Measurements from ENCODE around the gene NFRKB.
A peak's percentile ranks its signal among the peaks of the same experiment; 100 is the strongest.

The NFRKB gene

DNA sequence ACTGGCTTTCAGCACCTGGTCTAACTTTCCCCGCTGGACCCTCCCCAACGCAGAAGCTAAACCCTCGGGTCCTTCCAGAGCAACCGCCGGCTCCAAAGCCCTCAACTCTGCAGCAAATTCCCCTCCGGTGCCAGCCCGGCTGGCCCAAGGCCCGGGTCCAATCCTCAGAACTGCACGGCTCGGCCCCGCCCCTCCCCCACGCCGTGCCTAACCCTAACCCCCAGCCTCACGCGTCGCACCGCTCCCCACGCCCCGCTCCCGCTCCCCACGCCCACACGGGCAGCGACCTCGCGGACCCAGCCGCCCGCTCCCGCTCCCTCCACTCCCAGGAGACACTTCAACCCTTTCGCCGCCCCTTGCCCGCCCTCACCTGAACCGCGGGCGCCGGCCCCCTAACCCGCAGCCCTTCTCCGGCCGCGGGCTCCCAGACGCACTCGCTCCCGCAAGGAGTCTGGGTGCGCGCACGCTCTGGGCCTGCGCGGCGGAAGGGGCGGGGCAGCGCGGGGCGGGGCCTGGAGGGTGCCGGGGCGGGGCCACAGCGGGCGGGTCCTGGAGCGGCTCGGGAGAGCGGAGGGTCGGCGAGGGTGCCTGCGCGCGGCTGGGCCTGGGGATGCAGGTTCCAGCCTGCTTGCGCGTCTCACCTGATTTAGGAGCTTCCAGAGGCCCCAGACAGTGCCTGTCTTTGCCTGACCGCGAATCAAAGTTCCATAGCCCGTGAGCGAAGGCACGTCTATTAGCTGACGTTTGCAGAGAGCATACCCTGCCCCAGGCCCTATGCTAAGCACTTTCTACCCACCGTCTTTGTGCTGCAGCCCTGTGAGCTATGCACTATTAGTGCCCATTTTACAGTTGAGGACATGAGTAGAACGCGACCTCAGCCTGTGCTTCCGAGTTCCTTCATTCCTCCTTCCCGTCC is at the start of gene NFRKB:
TSS of gene NFRKB (minus strand) at position 453 of the 916 bp plus-strand sequence. CDS start 2,729 bp downstream, outside the sequence.
- DNase-seq (ENCODE audit: low spot score) = peak; percentile 96

DNA sequence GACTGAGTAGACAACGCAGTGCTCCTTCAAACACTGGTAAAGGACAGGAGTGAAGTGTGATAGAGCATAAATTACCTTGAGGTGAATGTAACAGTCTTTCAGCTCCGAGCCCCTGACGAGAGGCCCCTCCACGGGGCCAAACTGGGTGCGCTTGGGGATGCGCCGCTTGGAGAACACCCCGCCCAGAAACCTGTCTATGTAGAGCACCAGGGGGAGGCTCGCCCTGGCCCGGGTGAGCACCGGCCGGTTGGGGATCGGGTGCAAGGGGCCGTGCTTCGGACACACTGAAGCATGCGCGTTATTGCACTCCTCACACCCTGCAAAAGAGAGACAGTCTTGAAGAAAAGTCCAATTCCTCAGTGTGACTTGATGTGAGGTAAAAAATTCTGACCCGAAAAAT is 49.3 kb upstream of the NFRKB start:
- no peak for DNase-seq (ENCODE audit: low spot score)

DNA sequence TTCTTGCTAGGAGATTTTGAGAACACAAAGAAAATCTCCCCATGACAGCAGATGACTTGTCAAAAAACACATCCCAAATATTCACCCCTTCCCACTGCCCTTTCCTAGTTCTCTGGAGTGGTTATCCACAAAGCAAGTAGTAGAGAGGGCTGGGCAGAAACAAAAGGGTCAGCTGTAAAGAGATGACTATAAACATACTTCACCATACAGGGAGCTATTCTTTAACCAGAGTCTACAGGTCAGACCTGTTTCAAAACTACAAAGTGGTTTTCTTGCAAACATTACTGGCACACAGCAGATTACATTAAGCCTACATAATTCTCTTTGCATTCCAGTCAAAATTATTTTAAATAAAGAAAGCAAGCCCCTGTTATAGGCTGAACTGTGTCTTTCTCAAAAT is 47.7 kb upstream of the NFRKB start:
- DNase-seq (ENCODE audit: low spot score) = no peak

DNA sequence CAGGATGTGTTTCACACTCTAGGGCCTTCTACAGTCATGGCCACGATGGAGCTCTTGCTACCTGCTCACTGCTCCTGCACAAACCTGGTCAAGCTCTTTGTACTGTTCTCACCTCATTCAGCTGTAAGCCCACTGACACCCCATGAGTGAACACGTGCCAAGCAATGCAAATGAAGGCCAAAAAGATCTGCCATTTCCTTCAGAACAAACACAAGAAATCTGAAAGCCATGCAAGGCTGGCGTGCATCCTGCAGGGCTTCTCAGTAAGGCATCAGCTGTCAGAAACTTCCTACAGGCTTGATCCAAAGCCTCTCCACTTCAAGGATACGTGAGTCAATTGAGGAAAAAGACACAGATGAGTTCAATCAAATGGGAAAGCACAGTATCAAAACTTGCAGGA is 44.1 kb upstream of the NFRKB start:
- DNase-seq (ENCODE audit: low spot score) = no peak

DNA sequence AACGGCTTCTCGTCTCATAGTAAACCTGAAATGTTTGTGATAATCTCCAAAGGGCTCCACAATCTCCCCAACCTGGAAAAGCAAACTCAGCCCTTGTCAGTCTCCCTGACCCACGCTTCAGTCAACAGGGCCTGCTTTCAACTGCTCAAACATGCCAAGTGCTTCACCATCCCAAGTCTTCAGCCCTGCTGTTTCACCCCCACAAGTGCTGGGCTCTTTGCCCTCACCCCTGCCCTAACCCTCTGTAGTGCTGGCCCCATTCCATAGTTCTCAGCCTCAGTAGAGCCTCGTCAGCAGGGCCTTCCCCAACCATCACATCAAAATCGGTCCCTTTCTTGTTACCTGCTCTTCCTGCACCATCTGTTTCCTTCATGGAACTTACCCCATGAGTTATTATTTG is 43.4 kb upstream of the NFRKB start:
- no peak for DNase-seq (ENCODE audit: low spot score)

DNA sequence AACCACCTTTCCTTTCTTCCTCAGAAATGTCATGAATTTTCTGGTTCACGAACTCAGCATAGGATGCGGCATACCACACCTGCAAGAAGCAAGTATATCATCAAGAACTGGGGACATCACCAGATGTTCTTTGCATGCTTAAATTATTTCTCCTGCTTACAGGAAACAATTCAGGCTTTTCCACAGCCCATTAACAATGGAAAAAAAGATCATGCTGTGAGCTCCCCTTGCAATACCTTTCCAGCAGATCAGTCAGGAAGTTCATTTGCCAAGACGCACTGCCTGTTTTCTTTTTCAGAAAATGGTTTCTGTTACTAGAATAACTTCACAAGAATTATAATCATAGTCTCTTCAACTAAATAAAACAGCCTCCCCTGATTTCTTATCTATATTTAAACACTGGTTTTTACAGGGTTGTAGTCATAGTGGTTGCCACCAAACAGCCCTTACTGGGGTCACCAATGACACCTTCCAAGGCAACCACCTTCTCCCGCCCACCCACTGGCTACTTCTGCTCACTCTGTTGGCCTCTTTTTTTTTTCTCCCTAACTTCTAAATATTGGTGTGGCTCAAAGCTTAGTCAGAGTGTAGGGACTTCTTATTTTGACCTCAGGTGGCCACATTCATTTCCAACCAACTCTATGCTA is 42.3 kb upstream of the NFRKB start:
- no peak for DNase-seq (ENCODE audit: low spot score)

DNA sequence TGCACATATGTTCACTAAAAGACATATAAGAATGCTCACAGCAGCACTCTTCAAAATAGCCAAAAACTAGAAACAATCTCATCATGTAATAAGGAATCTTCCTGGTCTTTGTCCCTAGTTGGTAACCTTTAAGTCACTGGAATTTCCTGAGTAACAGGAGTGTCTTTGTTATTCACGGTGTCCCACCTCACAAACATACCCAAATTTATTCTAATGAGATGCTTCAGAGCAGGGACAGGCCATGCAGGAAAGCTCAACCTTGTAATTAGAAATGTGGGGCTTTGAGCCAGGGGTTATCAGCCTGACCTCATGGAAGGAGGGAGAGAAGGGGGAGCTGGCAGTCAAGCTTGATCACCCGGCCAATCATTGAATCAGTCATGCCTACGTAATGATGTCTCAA is 40.3 kb upstream of the NFRKB start:
- DNase-seq (ENCODE audit: low spot score) = no peak

DNA sequence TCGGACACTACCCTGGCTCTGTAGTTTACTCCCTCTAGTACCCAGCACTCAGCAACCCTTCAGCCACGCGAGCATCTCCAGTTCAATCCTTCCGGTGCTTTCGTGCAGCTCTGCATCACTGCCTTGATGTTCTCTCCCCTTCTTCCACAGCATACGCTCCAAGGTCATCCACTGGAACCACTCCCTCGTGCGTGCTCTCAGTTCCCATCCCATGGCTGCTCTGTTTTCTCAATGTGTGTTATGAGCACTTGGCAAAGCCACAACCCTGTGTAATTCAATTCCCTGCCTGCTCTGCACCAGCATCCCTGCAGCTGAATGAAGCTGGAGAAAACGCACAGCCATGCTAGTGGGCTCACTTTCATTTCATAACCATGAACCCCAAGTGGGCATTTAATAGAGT is 38.5 kb upstream of the NFRKB start:
- no peak for DNase-seq (ENCODE audit: low spot score)

DNA sequence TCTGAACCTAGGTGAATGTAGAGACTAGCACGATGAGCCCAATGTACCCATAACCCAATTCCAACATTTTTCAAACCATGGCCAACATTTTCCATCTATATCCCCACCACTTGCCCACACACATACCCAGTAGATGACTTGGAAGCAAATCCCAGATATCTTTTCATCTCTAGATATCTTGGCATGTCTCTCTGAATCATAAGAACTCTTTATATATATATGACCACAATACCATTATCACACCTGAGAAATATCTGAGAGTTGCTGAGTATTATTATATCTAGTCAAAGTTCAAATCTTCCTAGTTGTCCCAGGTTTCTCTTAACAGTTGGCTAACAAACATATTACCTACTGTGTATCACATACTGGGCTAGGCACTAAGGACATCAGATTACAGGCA is 37.9 kb upstream of the NFRKB start:
- DNase-seq (ENCODE audit: low spot score) = no peak

DNA sequence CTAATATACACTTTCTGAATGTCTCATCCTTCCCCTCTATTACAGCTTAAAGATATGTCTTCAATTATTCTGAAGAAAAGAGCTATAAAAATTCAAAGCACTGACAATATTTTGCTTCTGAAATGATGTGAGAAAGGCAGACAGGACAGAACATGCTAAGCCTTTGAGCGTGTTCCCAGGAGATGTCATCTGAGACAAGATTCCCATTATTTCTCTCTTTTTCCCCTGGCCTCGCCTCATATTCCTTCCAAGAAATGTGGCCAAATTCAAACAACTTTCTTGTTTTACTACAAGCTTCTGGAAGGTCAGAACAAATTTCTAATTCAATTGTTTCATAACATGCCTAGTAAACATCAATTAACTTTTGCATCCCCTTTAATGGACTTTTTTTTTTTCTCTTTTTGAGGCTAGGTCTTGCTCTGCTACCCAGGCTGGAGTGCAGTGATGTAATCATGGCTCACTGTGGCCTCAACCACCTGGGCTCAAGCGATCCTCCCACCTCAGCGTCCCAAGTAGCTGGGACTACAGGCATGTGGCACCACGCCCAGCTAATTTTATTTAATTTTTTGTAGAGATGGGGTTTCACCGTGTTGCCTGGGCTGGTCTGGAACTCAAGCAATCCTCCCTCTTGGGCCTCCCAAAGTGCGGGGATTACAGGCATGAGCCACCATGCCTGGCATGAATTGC is 37.1 kb upstream of the NFRKB start:
- no peak for DNase-seq (ENCODE audit: low spot score)

DNA sequence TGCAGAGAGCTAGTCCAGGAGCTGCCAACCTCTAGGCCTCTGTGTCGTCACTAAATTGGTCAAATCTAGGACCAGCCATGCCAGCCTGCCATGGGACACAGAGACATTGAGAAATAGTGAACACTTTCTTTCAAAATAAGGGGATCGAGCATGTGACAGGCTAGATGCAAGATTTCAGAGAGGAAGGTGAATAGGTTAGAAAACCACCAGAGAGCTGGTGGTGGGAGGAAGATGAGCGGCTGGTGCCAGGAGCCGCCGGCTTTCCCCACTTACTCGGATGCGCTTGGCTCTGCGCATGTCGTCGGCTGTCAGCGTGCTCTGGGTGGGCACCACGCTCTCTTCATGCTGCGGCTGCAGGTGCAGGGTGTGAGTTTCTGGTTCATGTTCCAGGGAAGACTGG is 35.4 kb upstream of the NFRKB start:
- no peak for DNase-seq (ENCODE audit: low spot score)

DNA sequence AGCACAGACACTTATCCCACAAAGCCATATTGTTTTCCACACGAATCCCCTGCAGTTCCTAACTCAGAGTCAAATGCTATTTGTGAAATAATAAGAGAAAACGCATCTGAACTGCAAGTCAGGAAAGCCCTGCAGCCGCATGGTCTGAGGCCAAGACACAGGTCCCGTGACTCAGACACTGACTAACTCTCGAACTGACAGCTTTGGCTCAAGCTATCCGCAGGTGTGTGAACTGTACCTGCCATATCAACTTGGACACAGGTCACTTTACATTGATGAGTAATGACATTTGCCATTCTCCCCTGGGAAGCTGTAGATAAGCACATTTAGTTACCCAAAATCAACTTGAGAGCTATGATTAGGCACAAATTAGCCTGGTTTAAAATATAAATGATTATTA is 34.9 kb upstream of the NFRKB start:
- DNase-seq (ENCODE audit: low spot score) = no peak

DNA sequence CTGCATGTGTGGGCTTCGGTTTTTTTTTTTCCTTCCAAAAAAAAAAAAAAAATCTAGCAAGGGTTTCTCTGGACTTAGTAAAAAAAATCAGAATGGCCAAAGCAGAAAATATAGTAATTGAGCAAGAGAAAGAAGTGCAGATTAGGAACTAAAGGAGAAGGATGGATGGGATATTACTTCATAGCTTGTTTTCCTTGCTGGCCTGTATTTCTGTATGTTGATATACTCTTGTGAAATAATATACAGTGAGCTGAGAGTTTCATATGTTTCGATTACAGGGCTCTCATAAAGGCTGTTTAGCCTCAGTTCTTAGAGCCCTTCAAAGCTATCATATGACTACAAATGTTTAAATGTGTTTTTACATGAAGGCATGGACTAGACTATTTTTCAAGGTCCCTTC is 34.3 kb upstream of the NFRKB start:
- no peak for DNase-seq (ENCODE audit: low spot score)

DNA sequence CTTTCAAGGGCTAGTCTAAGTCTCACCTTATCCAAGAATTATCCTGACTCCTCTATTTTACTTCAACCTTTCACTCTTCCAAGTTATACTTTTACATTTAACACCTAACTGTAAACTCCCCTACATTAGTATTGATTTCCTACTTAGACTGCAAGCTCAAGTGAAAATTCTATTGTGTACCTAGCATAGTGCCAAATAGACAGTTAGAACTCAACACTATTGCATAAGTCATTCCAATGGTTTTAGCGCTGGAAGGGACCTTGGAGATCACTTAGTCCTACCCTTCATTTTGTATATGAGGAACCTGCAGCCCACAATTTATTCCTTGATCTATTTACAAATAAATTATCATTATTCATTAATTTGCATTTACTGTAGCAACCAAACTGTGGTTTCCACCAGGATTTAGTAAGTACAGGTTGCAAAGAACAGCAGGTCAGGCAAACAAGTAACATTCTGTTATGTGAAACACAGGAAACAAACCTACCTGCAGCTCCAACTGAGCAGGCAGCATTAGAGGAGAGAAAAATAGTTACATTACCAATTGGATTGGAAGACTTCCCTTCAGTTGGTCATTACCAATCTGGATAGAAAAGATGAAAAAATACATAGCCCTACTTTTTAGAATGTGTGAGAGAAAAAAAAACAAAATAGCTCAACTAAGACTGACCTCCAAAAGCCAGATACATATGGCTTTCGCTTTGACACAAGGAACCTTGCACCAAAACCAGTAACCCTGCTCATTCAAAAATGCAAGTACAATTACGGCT is 33.7 kb upstream of the NFRKB start:
- DNase-seq (ENCODE audit: low spot score) = no peak

DNA sequence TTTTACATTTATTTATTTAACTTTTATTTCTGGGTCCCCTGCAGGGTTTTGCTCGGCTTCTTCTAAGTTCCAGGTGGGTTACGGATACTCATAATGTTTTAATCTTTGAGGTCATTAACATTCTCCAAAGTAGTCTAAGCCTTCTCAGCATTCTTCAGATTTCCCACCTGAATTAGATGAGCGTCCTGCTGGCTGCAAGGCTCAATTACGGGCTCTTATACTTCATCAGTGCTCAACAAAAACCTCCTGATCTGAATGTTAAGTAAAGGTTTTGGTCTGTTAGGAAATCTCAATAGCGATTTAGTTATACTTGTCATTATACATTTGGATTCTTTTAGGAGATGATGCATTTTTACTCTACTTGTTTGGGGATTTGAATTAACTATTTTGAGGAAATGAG is 27.3 kb upstream of the NFRKB start:
- DNase-seq (ENCODE audit: low spot score) = no peak

DNA sequence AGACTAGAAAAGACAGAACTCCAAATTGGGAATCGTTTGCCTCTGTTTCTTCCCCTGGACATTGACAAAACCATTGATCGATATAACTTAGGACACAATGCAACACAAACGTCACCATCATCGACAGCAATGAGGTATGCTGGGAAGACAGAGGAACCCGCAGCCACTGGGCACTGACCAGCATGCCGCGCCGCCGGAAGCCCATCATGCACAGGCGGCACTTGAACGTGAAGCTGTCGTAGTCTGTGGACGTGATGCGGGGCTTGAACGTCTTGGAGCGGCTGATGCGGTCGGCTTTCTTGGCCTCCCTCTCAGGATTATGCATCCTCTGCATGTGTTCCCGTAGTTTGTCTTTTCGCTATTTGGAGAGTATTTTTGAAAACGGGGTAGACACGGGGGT is 23.0 kb upstream of the NFRKB start:
- DNase-seq (ENCODE audit: low spot score) = no peak

DNA sequence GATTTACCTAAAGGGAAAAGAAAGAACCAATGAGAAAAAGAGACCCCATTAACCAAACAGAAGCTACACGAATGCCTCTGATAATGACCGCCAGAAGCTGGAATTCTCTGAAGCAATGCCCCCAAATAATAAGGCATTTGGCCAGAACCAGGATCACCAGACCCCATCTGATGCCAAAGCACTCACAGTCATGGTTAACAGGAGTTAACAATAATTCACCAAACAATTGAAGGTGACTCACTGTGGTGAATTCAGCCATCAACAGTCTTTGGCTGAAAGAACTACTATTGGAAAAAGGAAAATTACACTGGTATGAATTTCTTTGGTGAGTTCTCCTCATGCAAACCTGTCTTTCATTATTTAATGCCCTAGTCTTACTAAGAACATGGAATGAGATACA is 21.9 kb upstream of the NFRKB start:
- no peak for DNase-seq (ENCODE audit: low spot score)

DNA sequence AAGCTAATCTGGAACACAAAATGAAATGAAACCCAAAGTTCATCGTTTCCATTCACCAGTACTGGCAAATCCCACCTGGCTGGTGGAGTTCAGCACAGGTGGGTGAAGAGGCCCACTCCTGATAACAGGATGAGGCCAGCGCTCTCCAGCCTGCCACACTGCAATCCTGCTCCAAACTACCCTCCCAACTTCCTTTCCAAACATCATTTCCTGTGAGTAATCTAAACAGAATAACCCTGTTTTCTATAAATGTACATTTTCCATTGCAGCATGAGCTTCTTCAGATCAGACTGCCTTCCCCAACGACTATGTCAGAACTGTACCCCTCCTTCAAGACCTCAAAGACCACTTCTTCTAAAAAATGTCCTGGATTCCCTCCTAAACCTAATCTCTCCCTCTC is 15.9 kb upstream of the NFRKB start:
- no peak for DNase-seq (ENCODE audit: low spot score)

DNA sequence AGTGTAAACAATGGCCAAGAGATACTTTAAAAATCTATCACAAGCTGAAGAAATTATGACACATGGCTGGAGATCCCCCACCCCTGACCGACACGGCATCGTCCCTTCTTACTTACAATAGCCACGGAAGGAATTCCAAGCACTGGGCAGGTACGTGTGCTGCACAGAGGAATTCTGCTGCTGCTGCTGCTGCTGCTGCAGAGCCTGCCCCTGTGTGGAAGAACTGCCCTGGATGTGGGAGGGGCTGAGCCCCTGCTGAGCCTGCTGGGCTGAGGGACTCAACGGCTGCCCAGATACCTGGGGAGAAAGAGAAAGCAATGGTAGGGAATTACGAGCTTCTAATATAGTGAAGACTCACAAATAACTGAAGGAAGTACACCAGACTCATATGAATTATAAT is 15.0 kb upstream of the NFRKB start:
- DNase-seq (ENCODE audit: low spot score) = no peak

DNA sequence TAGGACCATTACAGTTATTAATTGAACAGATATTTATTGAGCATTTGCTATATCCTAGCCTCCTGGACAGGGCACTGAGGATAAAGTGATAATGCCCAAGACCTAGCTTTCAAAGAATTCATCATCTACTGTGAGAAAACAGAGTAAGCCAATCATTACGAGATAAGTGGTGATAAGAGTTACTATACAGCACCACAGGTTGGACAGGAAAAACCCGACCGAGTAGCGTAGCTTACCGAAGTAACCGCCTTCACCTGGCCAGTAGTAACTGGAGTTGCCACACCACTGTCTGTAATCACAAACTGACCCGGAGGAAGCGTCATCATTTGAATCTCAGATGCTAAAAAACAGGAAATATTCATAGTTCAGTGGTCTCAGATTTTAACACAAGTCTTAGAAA is 10.0 kb upstream of the NFRKB start:
- DNase-seq (ENCODE audit: low spot score) = no peak

DNA sequence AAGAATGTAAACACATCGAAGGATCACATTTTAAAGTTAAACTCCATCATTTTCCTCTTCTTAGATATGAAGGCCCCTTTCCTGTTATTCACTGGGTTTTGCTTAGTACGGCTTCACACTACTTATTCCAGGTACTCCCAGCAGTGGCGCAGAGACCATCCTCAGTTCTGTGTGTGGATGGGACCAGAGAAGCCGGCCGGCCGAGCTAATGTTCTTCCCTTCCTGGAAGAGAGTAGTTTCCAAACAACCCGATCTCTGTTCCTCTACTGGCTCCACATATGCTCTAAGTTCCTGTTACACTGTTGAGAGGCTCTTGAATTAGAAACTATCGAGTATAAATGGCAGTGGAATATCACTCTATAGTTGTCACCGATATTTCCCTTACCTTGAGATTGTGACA is 684 bp upstream of the NFRKB start:
- DNase-seq (ENCODE audit: low spot score) = no peak
